Activated naive CD4-positive, alpha-beta T cell treated with anti-CD3 and anti-CD28 coated beads, Interleukin-2, amount 50 U/mL, for 24 hours (primary cell): ENCODE measurements around the gene DNM3.
A peak's percentile ranks its signal among the peaks of the same experiment; 100 is the strongest.

Source experiments
- H3K27ac Mint-ChIP-seq: one replicate; pipeline ENCODE4 v1.8.0; 2021; ENCODE audit warnings: mild to moderate bottlenecking, mixed read lengths
- H3K27me3 Mint-ChIP-seq: one replicate; pipeline ENCODE4 v1.8.0; 2021; ENCODE audit warnings: mixed read lengths
- H3K36me3 Mint-ChIP-seq: one replicate; pipeline ENCODE4 v1.8.0; 2021; ENCODE audit warnings: mixed read lengths
- H3K4me1 Mint-ChIP-seq: one replicate; pipeline ENCODE4 v1.8.0; 2021; ENCODE audit warnings: mixed read lengths
- H3K4me3 Mint-ChIP-seq: one replicate; pipeline ENCODE4 v1.8.0; 2021; ENCODE audit warnings: mild to moderate bottlenecking, mixed read lengths
- H3K9me3 Mint-ChIP-seq: one replicate; pipeline ENCODE4 v1.8.0; 2021; ENCODE audit warnings: mixed read lengths

The DNM3 gene

GRCh38 chr1:172172352-172172831 is 331.1 kb downstream of the DNM3 start:
- H3K4me3 Mint-ChIP-seq, result no peak overlapping the region
- H3K9me3 Mint-ChIP-seq, result no peaks in the 10 kb centered on the region
- peaks cover 8% of the 10 kb centered on the region for H3K4me1 Mint-ChIP-seq
- H3K27me3 Mint-ChIP-seq, result peaks cover 2% of the 10 kb centered on the region
- no peak overlapping the region for H3K27ac Mint-ChIP-seq
- H3K36me3 Mint-ChIP-seq, result peaks cover 5% of the 10 kb centered on the region

GRCh38 chr1:172176206-172176605 is 334.9 kb downstream of the DNM3 start:
- peaks cover 7% of the 10 kb centered on the region for H3K36me3 Mint-ChIP-seq
- no peak overlapping the region for H3K27ac Mint-ChIP-seq
- peaks cover 2% of the 10 kb centered on the region for H3K27me3 Mint-ChIP-seq
- no peak overlapping the region for H3K4me3 Mint-ChIP-seq
- H3K4me1 Mint-ChIP-seq, result peaks cover 14% of the 10 kb centered on the region
- H3K9me3 Mint-ChIP-seq, result no peaks in the 10 kb centered on the region

- no peaks in the 10 kb centered on the region for H3K27me3 Mint-ChIP-seq
- no peak overlapping the region for H3K27ac Mint-ChIP-seq
- no peak overlapping the region for H3K4me3 Mint-ChIP-seq
- H3K4me1 Mint-ChIP-seq, result peaks cover 30% of the 10 kb centered on the region
- H3K9me3 Mint-ChIP-seq, result no peaks in the 10 kb centered on the region
- H3K36me3 Mint-ChIP-seq, result peaks cover 4% of the 10 kb centered on the region
Measured at GRCh38 chr1:172177849-172178248, 336.6 kb downstream of the DNM3 start.

- Mint-ChIP-seq H3K9me3 (no peaks in the 10 kb centered on the region), H3K27ac (no peak overlapping the region), H3K27me3 (no peaks in the 10 kb centered on the region), H3K4me3 (no peak overlapping the region), H3K36me3 (peaks cover 2% of the 10 kb centered on the region), H3K4me1 (peaks cover 33% of the 10 kb centered on the region)
Measured at GRCh38 chr1:172178886-172179285, 337.6 kb downstream of the DNM3 start.

- no peak overlapping the region for H3K27ac Mint-ChIP-seq
- H3K9me3 Mint-ChIP-seq, result no peaks in the 10 kb centered on the region
- no peak overlapping the region for H3K4me3 Mint-ChIP-seq
- no peaks in the 10 kb centered on the region for H3K27me3 Mint-ChIP-seq
- H3K36me3 Mint-ChIP-seq, result peaks cover 2% of the 10 kb centered on the region
- H3K4me1 Mint-ChIP-seq, result peaks cover 43% of the 10 kb centered on the region
Measured at GRCh38 chr1:172179918-172180317, 338.6 kb downstream of the DNM3 start.

GRCh38 chr1:172180501-172181285 is 339.4 kb downstream of the DNM3 start:
- H3K4me3 Mint-ChIP-seq, result peak overlapping the region; percentile 88
- peaks cover 49% of the 10 kb centered on the region for H3K4me1 Mint-ChIP-seq

GRCh38 chr1:172184506-172185191 is 343.4 kb downstream of the DNM3 start:
- Mint-ChIP-seq H3K4me1 (peaks cover 48% of the 10 kb centered on the region), H3K27me3 (no peaks in the 10 kb centered on the region), H3K4me3 (no peak overlapping the region), H3K9me3 (no peaks in the 10 kb centered on the region), H3K27ac (no peak overlapping the region), H3K36me3 (no peaks in the 10 kb centered on the region)

More at GRCh38 chr1:172180501-172181285, 339.4 kb downstream of the DNM3 start:
- Mint-ChIP-seq H3K36me3 (peaks cover 2% of the 10 kb centered on the region), H3K27ac (peak overlapping the region; percentile 97), H3K27me3 (no peaks in the 10 kb centered on the region), H3K9me3 (no peaks in the 10 kb centered on the region)

GRCh38 chr1:172185211-172185610 is 343.9 kb downstream of the DNM3 start:
- Mint-ChIP-seq H3K9me3 (no peaks in the 10 kb centered on the region), H3K4me3 (no peak overlapping the region), H3K36me3 (no peaks in the 10 kb centered on the region), H3K27me3 (no peaks in the 10 kb centered on the region), H3K27ac (no peak overlapping the region), H3K4me1 (peaks cover 43% of the 10 kb centered on the region)

- Mint-ChIP-seq H3K4me1 (peaks cover 37% of the 10 kb centered on the region), H3K9me3 (no peaks in the 10 kb centered on the region), H3K4me3 (no peak overlapping the region), H3K27ac (no peak overlapping the region), H3K27me3 (no peaks in the 10 kb centered on the region), H3K36me3 (no peaks in the 10 kb centered on the region)
Measured at GRCh38 chr1:172185996-172186395, 344.7 kb downstream of the DNM3 start.

GRCh38 chr1:172201572-172201971 is 360.3 kb downstream of the DNM3 start:
- no peak overlapping the region for H3K27ac Mint-ChIP-seq
- no peak overlapping the region for H3K4me3 Mint-ChIP-seq
- peaks cover 27% of the 10 kb centered on the region for H3K9me3 Mint-ChIP-seq
- H3K4me1 Mint-ChIP-seq, result no peaks in the 10 kb centered on the region
- peaks cover 15% of the 10 kb centered on the region for H3K36me3 Mint-ChIP-seq
- no peaks in the 10 kb centered on the region for H3K27me3 Mint-ChIP-seq

- no peaks in the 10 kb centered on the region for H3K27me3 Mint-ChIP-seq
- no peak overlapping the region for H3K27ac Mint-ChIP-seq
- no peak overlapping the region for H3K4me3 Mint-ChIP-seq
- H3K36me3 Mint-ChIP-seq, result peaks cover 12% of the 10 kb centered on the region
- H3K4me1 Mint-ChIP-seq, result no peaks in the 10 kb centered on the region
- peaks cover 22% of the 10 kb centered on the region for H3K9me3 Mint-ChIP-seq
Measured at GRCh38 chr1:172203135-172203823, 362.0 kb downstream of the DNM3 start.

GRCh38 chr1:172203902-172204301 is 362.6 kb downstream of the DNM3 start:
- Mint-ChIP-seq H3K36me3 (peaks cover 7% of the 10 kb centered on the region), H3K27ac (no peak overlapping the region), H3K27me3 (no peaks in the 10 kb centered on the region), H3K9me3 (peaks cover 17% of the 10 kb centered on the region), H3K4me1 (no peaks in the 10 kb centered on the region), H3K4me3 (no peak overlapping the region)

- no peaks in the 10 kb centered on the region for H3K27me3 Mint-ChIP-seq
- no peak overlapping the region for H3K27ac Mint-ChIP-seq
- peaks cover 1% of the 10 kb centered on the region for H3K9me3 Mint-ChIP-seq
- no peak overlapping the region for H3K4me3 Mint-ChIP-seq
- no peaks in the 10 kb centered on the region for H3K36me3 Mint-ChIP-seq
- no peaks in the 10 kb centered on the region for H3K4me1 Mint-ChIP-seq
Measured at GRCh38 chr1:172206256-172206655, 365.0 kb downstream of the DNM3 start.

- no peak overlapping the region for H3K4me3 Mint-ChIP-seq
- H3K36me3 Mint-ChIP-seq, result no peaks in the 10 kb centered on the region
Measured at GRCh38 chr1:172208635-172209034, 367.3 kb downstream of the DNM3 start.

GRCh38 chr1:172211221-172211620 is 369.9 kb downstream of the DNM3 start:
- no peaks in the 10 kb centered on the region for H3K9me3 Mint-ChIP-seq
- H3K4me1 Mint-ChIP-seq, result no peaks in the 10 kb centered on the region
- H3K27ac Mint-ChIP-seq, result no peak overlapping the region
- no peaks in the 10 kb centered on the region for H3K27me3 Mint-ChIP-seq
- no peak overlapping the region for H3K4me3 Mint-ChIP-seq
- H3K36me3 Mint-ChIP-seq, result no peaks in the 10 kb centered on the region

More at GRCh38 chr1:172208635-172209034, 367.3 kb downstream of the DNM3 start:
- Mint-ChIP-seq H3K27ac (no peak overlapping the region), H3K9me3 (no peaks in the 10 kb centered on the region), H3K4me1 (no peaks in the 10 kb centered on the region), H3K27me3 (no peaks in the 10 kb centered on the region)

- Mint-ChIP-seq H3K36me3 (no peaks in the 10 kb centered on the region), H3K4me1 (no peaks in the 10 kb centered on the region), H3K27ac (no peak overlapping the region), H3K9me3 (no peaks in the 10 kb centered on the region), H3K4me3 (no peak overlapping the region), H3K27me3 (no peaks in the 10 kb centered on the region)
Measured at GRCh38 chr1:172212124-172212523, 370.8 kb downstream of the DNM3 start.
